Lower leg skin (tissue), 3 donors: Measurements from ENCODE around the gene PPP2CA.

Source experiments
- POLR2A ChIP-seq, 2 donors: fragments of 450-650 bp; IDR thresholded peaks; one replicate each; pipeline ENCODE4 v1.6.1; 2016 to 2017; ENCODE audit warnings: antibody characterized with exemption in 2 of 2, mild to moderate bottlenecking in 1 of 2, moderate library complexity in 1 of 2
- TF ChIP-seq, protein P1 (sequence below), 3 donors: fragments of 450-650 bp; IDR thresholded peaks; one replicate each; pipeline ENCODE4 v1.5.1; 2016; ENCODE audit warnings: antibody characterized with exemption in 3 of 3, mild to moderate bottlenecking in 3 of 3, moderate library complexity in 2 of 3

GRCh38 chr5:134263801-134264200 is 37.9 kb upstream of the PPP2CA start:
- TF ChIP-seq, protein P1, sequence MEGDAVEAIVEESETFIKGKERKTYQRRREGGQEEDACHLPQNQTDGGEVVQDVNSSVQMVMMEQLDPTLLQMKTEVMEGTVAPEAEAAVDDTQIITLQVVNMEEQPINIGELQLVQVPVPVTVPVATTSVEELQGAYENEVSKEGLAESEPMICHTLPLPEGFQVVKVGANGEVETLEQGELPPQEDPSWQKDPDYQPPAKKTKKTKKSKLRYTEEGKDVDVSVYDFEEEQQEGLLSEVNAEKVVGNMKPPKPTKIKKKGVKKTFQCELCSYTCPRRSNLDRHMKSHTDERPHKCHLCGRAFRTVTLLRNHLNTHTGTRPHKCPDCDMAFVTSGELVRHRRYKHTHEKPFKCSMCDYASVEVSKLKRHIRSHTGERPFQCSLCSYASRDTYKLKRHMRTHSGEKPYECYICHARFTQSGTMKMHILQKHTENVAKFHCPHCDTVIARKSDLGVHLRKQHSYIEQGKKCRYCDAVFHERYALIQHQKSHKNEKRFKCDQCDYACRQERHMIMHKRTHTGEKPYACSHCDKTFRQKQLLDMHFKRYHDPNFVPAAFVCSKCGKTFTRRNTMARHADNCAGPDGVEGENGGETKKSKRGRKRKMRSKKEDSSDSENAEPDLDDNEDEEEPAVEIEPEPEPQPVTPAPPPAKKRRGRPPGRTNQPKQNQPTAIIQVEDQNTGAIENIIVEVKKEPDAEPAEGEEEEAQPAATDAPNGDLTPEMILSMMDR (IDR thresholded peaks at IDR 0.05): no peak
- no peak for TF ChIP-seq POLR2A (IDR thresholded peaks at IDR 0.05)
